Right hindlimb (tissue), 1 donor: ENCODE data around the gene LZTS2.
"Not testable (repeated sequence)": the region's sequence is repeated elsewhere in the genome, so short reads cannot be mapped to it uniquely, and the experiment has no call there.

Source experiments
- DNase-seq: peaks from one replicate; pipeline ENCODE4 v3.0.0-alpha.2; 2018

LZTS2 gene

GRCh38 chr10:100999742-101000126 lies at the start of gene LZTS2:
Gene LZTS2 (plus strand): TSS chr10:100999808. CDS start chr10:101002539, 2,731 bp downstream.
- DNase-seq, result no peak

- DNase-seq, result no peak
These were observed 39.4 kb upstream of the LZTS2 start for GRCh38 chr10:100960251-100960650.

- no peak for DNase-seq
These were observed 37.1 kb upstream of the LZTS2 start for GRCh38 chr10:100962351-100963080.

DNA sequence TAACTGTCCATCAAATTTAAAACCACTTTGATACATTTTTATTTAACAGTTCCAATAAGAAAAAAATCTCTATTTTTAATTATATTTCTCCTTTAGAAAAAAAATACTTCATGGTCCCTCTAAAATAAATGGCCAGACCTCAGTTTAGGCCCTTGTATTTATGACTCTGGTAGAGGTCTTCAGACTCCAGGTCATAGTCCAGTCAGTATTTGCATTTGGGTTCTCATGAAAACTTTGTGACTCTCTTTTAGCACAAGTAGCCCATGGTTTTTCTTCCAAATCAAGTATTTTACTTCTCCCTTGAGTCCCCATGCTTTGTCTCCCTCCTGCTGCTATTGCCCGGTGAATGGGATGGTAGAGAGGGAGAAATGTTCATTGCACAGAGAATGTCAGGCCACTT lies 35.8 kb upstream of the LZTS2 start:
- no peak for DNase-seq

GRCh38 chr10:100965820-100966219 lies 33.8 kb upstream of the LZTS2 start:
- DNase-seq, result no peak

- no peak for DNase-seq
These were observed 32.7 kb upstream of the LZTS2 start for GRCh38 chr10:100966887-100967286.

DNA sequence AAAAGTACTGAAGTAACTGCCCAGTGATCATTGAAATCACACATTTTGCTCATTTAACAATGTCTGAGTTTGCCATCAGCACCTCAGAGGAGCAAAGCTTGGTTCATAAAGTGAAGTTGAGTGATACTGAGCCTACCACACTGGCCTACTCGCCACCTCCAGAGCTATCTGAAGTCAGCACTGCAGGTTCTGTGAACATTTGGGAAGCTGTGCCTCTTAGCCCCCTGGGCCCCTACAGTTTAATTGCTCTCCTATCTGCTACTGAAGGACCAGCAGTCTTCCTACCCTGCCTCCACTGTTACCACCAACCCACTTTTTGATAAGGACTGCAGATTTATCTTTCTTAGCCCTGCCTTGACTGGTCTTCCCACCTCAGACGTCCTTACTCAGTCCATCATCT lies 32.3 kb upstream of the LZTS2 start:
- no peak for DNase-seq

DNA sequence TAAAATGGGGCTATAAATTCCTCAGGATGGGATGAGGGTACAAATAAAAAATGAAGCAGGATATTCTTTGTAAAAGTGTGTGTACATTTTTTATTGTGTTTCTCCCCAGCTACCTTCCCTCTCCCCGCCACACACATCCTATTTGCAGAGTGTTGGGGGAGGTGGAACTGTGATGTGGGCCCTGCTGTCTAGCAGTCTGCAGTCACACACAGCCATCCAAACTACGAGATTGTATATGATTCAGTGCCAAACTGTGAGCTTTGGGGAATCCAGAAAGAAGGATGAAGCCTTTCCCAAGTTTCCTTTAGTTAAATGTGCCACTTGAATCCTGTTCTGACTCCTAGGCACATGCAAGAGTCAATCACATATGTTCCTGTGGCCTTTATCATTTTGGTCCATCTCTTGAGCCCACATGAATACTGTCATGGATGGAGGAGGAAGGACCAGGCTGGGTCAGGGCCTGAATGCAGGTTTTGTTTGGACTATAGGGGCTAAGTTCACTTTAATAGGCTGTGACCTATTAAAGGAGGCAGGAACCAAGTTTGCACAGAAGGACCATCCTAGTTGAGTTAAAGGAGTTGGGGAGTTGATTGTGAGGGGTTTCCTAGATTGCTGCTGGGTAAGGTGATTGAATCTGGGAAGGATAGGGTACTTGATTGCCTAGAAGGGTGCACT lies 31.4 kb upstream of the LZTS2 start:
- DNase-seq, result no peak

- no peak for DNase-seq
These were observed 30.8 kb upstream of the LZTS2 start for GRCh38 chr10:100968863-100969186.

DNA sequence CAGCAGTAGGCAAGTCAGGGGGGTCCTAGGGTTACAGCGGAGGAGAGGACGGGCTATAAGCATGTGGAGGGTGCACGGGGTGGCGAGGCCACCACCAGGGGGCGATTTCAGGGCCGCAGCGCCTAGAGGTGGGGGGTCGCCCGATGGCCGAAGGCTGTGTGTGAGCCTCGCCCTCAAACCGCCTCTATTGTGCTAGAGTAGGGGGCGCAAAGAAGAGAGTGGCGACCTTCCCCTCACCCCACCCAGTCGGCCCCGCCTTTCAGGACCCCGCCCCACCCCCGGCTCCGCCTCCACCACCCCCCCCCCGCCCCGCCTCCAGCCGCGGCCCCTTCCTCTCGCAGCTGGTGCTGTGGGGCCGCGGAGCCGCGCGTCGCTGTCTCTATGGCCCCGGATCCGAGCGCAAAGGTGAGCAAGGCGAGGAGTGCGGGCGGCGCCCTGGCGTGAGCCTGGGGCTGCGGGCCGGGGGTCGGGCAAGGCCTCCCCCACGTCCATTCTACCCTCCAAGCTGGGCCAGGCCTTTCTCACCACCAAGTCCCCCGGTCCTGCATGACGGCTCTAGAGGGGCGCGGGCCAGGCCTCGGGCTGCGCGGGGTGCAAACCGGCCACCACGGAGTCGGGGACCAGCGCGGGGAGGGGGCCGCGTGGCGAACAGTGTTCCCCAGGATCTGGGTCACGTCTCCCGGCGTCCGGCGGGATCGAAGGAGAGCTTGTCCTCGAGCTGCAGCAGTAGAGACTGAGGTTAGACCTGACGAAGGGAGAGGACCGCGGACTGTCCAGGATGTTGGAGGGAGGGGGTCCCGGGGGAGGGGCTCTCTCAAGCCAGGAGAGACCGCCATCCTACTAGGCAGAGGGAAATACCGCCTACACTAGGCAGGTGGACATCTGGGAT lies 30.2 kb upstream of the LZTS2 start, which contains the start of gene SEMA4G:
SEMA4G (plus strand) TSS at position 318 of the 889 bp plus-strand sequence. CDS start 3,409 bp downstream, outside the sequence.
- DNase-seq, result peak; percentile 60

GRCh38 chr10:100970076-100970913 lies 29.3 kb upstream of the LZTS2 start:
- no peak for DNase-seq

GRCh38 chr10:100970914-100971811 lies 28.4 kb upstream of the LZTS2 start:
- no peak for DNase-seq

DNA sequence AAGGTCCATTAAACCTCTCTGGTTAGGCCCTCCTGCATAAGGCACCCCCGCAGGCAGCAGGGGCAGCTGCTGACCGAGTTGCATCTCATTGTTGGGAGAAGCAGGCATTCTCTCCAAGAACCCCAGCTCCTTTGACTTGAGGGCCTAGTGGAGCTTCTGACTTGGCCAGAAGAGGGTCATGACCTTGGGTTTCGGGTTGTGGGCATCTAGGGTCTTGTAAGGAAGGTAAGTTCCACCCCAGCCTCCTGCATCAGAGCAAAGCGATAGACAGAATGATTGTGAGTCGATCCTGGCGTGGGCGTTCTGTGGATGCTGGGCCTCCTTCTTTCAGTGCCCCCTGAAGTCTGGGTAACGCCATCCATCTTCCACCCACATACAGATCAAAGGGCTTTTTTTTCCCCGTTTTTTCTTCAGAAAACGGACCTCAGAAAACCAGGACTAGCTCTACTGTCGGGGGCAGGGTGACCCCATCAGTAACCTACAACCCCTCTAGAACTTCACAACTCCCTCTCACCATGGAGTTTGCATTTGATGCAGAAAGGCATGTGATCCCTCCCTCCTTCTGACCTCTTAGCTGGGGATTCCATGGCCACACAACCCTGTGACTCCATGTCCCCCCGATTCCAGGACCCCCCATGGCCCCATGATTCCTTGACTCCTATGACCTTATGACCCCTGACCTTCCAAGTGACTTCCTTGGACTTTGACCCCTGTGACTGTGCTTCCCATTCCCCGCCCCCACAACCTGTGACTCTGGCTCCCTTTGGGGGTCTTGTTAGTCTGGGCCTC lies 27.3 kb upstream of the LZTS2 start:
- no peak for DNase-seq

GRCh38 chr10:100972904-100973535 lies 26.6 kb upstream of the LZTS2 start:
- no peak for DNase-seq

- DNase-seq, result not testable (repeated sequence)
These were observed 24.2 kb upstream of the LZTS2 start for GRCh38 chr10:100975397-100975796.

DNA sequence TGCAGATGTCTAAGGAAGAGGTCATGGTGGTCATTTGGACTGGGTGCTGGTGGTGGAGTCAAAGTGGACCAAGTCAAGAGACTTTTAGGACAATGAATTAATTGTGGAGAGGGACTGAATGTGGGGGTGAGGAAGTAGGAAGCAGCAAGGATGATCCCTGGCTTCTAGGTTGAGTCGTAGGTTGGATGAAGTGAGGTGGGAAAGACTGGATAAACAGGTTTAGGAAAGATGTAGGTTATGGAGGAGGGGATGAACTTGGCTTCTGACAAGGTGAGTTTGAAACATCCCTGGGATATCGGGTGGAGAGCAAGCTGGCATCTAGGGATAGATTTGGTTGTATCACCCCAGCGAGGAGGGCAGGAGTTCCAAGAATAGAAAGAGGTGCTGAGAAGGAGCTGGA lies 22.7 kb upstream of the LZTS2 start:
- no peak for DNase-seq

- no peak for DNase-seq
These were observed 22.2 kb upstream of the LZTS2 start for GRCh38 chr10:100977436-100977835.

GRCh38 chr10:100978121-100978900 lies 21.3 kb upstream of the LZTS2 start:
- no peak for DNase-seq

- DNase-seq, result no peak
These were observed 20.8 kb upstream of the LZTS2 start for GRCh38 chr10:100978901-100979195.
